Suprapubic skin (tissue), 4 donors: ENCODE results near the gene USP10. TPM values are rescaled to one million over a fixed set of nuclear protein-coding genes. Genes with fewer than 3 reads are reported as not detected.

Experiments
- DNase-seq, 2 donors: peaks; one replicate each; pipeline ENCODE4 v3.0.0-alpha.2; 2019; ENCODE audit warnings: low spot score in 2 of 2
- H3K27ac ChIP-seq: fragments of 200-600 bp; sonication (generic); one replicate; pipeline ENCODE4 v1.5.1; 2019
- H3K27me3 ChIP-seq: fragments of 200-600 bp; sonication (generic); one replicate; pipeline ENCODE4 v1.5.1; 2019
- H3K36me3 ChIP-seq: fragments of 200-600 bp; sonication (generic); one replicate; pipeline ENCODE4 v1.5.1; 2019
- H3K4me1 ChIP-seq: fragments of 200-600 bp; sonication (generic); one replicate; pipeline ENCODE4 v1.5.1; 2019
- H3K4me3 ChIP-seq: fragments of 200-600 bp; sonication (generic); one replicate; pipeline ENCODE4 v1.5.1; 2019; ENCODE audit warnings: mild to moderate bottlenecking
- H3K9me3 ChIP-seq: fragments of 200-600 bp; sonication (generic); one replicate; pipeline ENCODE4 v1.5.1; 2019
- EP300 ChIP-seq: sonication (generic); formaldehyde crosslinking; IDR thresholded peaks from one replicate; pipeline ENCODE4 v1.6.1; 2017; ENCODE audit warnings: antibody characterized with exemption
- POLR2A ChIP-seq, 2 donors: fragments of 450-650 bp; IDR thresholded peaks; one replicate each; pipeline ENCODE4 v1.6.1; 2017; ENCODE audit warnings: antibody characterized with exemption in 2 of 2, mild to moderate bottlenecking in 2 of 2, moderate library complexity in 2 of 2
- POLR2AphosphoS5 ChIP-seq, 3 donors: sonication (generic); formaldehyde crosslinking; IDR thresholded peaks; one replicate each; pipeline ENCODE4 v1.6.1; 2017; ENCODE audit warnings: antibody characterized with exemption in 3 of 3
- WGBS: methylation state at CpG from one replicate; pipeline ENCODE4 v1.1.5; 2018; 5-methylcytosine and 5-hydroxymethylcytosine counted together
- total RNA-seq, 4 donors: library from RNA; depleted of rRNA; stranded (reverse); fragments of >200 nt; gene quantifications; one replicate each; pipeline ENCODE4 v1.1.0, GENCODE V29; 2016
- TF ChIP-seq, protein P1 (sequence below), 2 donors: fragments of 200-600 bp in 1 of 2; fragments of 450-650 bp in 1 of 2; sonication (generic) in 1 of 2; IDR thresholded peaks; one replicate each; pipeline ENCODE4 v1.5.1; 2016 to 2019; ENCODE audit warnings: antibody characterized with exemption in 2 of 2, mild to moderate bottlenecking in 1 of 2, moderate library complexity in 1 of 2

The USP10 gene
- total RNA-seq, 4 donors from 2014 or later: 58.5 to 92.2 (median 69.8) TPM

DNA sequence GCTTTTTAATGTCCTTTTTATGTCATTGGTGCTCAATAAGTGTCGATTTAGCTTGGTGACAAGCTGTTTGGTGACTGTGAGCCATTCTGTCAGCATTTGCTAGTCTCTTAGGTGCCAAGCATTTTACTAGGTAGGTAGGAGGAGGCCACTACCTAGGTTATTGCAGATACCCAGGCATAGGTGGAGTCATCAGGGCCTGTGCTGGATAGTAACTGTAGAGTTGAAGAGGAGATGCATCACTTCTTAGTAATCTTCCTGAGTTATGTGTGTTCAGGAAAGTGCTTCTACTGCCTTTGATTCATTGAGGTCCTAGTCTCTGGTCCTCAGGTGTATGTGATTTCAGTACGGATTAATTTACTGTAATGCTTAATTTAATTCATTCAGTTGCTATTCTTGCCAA, 17.7 kb downstream of the USP10 start:
- Histone ChIP-seq H3K4me3 (no peak overlapping the region), H3K9me3 (no peaks in the 10 kb centered on the region), H3K36me3 (peaks cover 17% of the 10 kb centered on the region), H3K27ac (no peak overlapping the region), H3K4me1 (peaks cover 16% of the 10 kb centered on the region), H3K27me3 (no peaks in the 10 kb centered on the region)
- WGBS: 88% methylated on average over 2 of the region's 2 CpGs
- no peak for TF ChIP-seq EP300
- no peak for DNase-seq

DNA sequence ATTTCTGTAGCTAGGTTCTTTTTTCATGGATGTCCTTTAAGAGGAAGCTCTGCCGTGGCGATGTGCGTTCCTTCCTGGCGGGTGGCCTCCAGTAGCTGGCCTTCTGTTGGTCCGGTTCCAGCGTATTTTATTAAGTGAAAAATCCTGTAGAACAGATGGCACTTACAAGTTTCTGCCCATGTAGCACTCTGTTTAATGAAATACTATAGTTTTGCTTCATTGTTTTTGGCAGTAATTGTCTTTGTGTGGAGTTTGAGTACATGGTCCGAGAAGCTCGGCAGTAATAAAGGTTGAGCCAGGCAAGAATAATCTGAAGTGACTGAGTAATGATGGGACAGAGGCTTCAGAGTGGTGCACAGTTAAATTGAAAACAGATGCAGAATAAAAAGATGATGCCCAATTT, 20.4 kb downstream of the USP10 start:
- Histone ChIP-seq H3K9me3 (no peaks in the 10 kb centered on the region), H3K27me3 (no peaks in the 10 kb centered on the region), H3K4me3 (no peak overlapping the region), H3K27ac (no peak overlapping the region), H3K36me3 (peaks cover 17% of the 10 kb centered on the region), H3K4me1 (peaks cover 32% of the 10 kb centered on the region)
- no peak for TF ChIP-seq POLR2A (IDR thresholded peaks at IDR 0.05)
- TF ChIP-seq EP300: no peak
- TF ChIP-seq, protein P1, sequence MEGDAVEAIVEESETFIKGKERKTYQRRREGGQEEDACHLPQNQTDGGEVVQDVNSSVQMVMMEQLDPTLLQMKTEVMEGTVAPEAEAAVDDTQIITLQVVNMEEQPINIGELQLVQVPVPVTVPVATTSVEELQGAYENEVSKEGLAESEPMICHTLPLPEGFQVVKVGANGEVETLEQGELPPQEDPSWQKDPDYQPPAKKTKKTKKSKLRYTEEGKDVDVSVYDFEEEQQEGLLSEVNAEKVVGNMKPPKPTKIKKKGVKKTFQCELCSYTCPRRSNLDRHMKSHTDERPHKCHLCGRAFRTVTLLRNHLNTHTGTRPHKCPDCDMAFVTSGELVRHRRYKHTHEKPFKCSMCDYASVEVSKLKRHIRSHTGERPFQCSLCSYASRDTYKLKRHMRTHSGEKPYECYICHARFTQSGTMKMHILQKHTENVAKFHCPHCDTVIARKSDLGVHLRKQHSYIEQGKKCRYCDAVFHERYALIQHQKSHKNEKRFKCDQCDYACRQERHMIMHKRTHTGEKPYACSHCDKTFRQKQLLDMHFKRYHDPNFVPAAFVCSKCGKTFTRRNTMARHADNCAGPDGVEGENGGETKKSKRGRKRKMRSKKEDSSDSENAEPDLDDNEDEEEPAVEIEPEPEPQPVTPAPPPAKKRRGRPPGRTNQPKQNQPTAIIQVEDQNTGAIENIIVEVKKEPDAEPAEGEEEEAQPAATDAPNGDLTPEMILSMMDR (IDR thresholded peaks at IDR 0.05): no peak
- TF ChIP-seq POLR2AphosphoS5 (IDR thresholded peaks at IDR 0.05): no peak
- no peak for DNase-seq
- WGBS: 31% methylated on average over 8 of the region's 8 CpGs

DNA sequence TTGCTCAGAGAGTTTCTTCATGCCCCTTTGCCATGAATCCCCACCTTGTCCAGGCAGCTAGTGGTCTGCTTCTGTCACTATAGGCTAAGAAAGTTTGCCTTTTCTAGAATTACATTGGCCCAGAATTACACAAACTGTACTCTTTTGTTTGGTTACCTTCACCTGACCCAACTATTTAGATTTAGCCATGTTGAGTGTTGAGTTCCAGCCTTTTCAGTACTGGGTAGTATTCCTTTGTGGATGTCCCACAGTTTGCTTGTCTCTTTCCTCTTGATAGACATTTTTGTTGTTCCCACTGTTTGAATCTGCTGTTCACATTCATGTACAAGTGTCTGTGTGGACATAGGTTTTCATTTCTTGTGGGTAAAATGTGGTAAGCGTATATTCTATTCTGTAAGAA, 22.3 kb downstream of the USP10 start:
- Histone ChIP-seq H3K27ac (no peak overlapping the region), H3K36me3 (peaks cover 9% of the 10 kb centered on the region), H3K27me3 (no peaks in the 10 kb centered on the region), H3K4me1 (peaks cover 49% of the 10 kb centered on the region), H3K9me3 (no peaks in the 10 kb centered on the region), H3K4me3 (no peak overlapping the region)
- WGBS: 96% methylated on average over 1 of the region's 1 CpG
- TF ChIP-seq POLR2A (IDR thresholded peaks at IDR 0.05) (no peak), EP300 (no peak)
- TF ChIP-seq, protein P1 (IDR thresholded peaks at IDR 0.05): no peak
- no peak for DNase-seq

DNA sequence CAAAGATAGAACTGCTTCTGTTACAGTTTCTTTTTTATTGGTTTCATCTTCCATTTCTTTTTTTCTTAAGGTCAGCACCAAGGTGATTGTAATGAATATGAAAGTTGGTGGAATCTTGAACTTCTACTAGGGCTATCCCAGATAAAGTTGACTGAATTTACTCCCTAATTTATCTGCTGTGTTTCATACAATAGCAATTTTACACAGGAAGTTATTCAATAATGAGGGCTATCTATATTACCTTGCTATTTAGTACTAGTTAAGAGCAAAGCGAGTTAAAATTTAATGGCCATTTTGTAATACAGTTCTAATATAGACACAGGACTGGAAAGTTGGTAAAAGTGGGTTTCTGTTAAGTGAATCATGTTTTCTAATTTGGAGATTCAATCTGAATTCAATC, 24.1 kb downstream of the USP10 start:
- no peak overlapping the region for H3K27ac ChIP-seq
- H3K9me3 ChIP-seq: no peaks in the 10 kb centered on the region
- H3K27me3 ChIP-seq: no peaks in the 10 kb centered on the region
- peaks cover 4% of the 10 kb centered on the region for H3K36me3 ChIP-seq
- no peak for DNase-seq
- H3K4me1 ChIP-seq: peaks cover 50% of the 10 kb centered on the region
- TF ChIP-seq EP300: no peak
- no peak for TF ChIP-seq POLR2A (IDR thresholded peaks at IDR 0.05)
- TF ChIP-seq, protein P1 (IDR thresholded peaks at IDR 0.05): no peak
- TF ChIP-seq POLR2AphosphoS5 (IDR thresholded peaks at IDR 0.05): no peak
- H3K4me3 ChIP-seq: no peak overlapping the region
- 90% methylated on average over 1 of the region's 1 CpG for WGBS

DNA sequence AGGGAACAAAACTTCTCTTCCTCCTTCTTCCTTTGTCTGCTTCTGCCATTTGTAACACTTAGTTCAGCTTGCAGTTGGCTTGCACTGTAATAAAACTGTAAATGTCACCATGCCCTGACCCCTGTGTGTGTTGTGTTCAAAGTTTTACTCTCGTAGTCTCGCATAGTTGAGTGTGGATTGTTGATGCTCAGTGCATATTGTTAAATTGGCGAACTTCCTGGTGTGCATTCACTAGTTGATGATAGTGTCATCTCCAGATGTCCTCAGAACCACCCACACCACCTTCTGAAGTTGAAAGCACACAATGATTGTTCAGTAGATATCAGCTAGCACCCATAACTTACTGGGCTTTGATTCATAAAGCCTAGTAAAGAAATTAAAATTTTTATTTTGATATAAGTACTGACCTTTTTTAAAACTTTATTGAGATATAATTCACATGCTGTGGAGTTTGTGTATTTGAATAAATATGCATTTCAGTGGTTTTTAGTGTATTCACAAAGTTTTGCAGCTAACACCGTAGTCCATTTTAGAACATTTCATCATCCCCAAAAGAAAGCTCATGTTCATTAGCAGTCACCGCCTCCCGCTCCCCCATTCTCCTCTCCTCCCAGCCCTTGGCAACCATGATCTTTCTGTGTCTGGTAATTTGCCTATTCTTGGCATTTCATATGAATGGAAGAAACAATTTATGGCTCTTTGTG, 25.0 kb downstream of the USP10 start:
- H3K9me3 ChIP-seq: no peaks in the 10 kb centered on the region
- no peak overlapping the region for H3K27ac ChIP-seq
- H3K4me3 ChIP-seq: no peak overlapping the region
- peaks cover 4% of the 10 kb centered on the region for H3K36me3 ChIP-seq
- no peaks in the 10 kb centered on the region for H3K27me3 ChIP-seq
- peaks cover 51% of the 10 kb centered on the region for H3K4me1 ChIP-seq
- no peak for DNase-seq
- no peak for TF ChIP-seq POLR2A (IDR thresholded peaks at IDR 0.05)
- no peak for TF ChIP-seq POLR2AphosphoS5 (IDR thresholded peaks at IDR 0.05)
- no peak for TF ChIP-seq EP300
- TF ChIP-seq, protein P1 (IDR thresholded peaks at IDR 0.05): no peak
- WGBS: 58% methylated on average over 6 of the region's 6 CpGs
